Left renal cortex interstitium (tissue), 4 donors: ENCODE measurements around the gene SRRT. TPM values are rescaled to one million over a fixed set of nuclear protein-coding genes. Genes with fewer than 3 reads are reported as not detected.

Source experiments
- DNase-seq, 4 donors: peaks; one replicate each; pipeline ENCODE4 v3.0.0-alpha.2; 2013; ENCODE audit warnings: low read depth in 4 of 4, low spot score in 2 of 4, missing footprints in 1 of 4
- polyA plus RNA-seq, 4 donors: library from polyadenylated mRNA; unstranded; fragments of 120-200 nt; gene quantifications; one replicate each; pipeline ENCODE4 v1.2.1, GENCODE V29; 2013; ENCODE audit not compliant: insufficient read length in 4 of 4

SRRT gene
- polyA plus RNA-seq, 4 donors, result 144 to 219 (median 178) TPM

GRCh38 chr7:100880645-100881044, 5.7 kb downstream of the SRRT start:
- no peak for DNase-seq

GRCh38 chr7:100881136-100881535, 6.2 kb downstream of the SRRT start:
- DNase-seq, result no peak

DNA sequence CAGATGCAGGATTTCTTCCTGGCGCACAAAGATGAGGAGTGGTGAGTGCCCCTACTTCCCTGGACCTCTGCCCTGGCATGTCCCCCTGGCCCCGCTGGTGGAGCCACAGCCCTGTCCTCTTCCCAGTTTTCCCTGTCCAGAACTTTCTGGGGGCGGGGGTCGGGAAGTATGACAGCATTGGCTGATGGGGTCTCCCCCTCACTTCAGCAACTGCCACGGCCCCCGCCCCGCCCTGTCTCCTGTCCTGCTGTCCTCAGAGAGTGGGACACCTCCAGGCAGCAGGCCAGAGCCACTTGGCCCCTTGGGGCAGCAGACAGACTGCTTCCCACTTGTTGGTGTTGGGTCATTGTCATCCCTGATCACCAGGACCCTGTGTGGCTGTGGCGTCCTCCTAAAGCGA, 7.3 kb downstream of the SRRT start:
- DNase-seq, result no peak

- no peak for DNase-seq
Observed at GRCh38 chr7:100882785-100883526, 8.1 kb downstream of the SRRT start.

DNA sequence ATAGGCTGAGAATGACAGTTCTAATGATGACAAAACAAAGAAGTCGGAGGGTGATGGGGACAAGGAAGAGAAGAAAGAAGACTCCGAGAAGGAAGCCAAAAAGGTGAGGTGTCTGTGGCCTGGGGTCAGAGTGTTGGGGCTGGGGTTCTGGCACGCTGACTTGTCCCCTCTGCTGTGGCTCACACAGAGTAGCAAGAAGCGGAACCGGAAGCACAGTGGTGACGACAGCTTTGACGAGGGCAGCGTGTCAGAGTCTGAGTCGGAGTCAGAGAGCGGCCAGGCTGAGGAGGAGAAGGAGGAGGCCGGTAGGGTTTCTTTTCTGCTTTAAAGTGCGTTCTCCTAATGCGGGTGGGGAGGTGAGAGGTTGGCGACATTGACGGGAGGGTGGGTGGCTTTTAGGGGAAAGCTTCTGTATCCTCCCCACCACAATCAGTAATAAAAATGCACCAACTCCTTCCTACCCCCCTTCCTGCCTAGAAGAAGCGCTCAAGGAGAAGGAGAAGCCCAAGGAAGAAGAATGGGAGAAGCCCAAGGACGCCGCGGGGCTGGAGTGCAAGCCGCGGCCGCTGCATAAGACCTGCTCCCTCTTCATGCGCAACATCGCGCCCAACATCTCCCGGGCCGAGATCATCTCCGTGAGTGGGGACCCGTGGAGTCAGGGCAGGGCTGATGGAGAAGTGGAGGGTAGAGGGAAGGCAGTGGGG, 10.0 kb downstream of the SRRT start:
- no peak for DNase-seq

DNA sequence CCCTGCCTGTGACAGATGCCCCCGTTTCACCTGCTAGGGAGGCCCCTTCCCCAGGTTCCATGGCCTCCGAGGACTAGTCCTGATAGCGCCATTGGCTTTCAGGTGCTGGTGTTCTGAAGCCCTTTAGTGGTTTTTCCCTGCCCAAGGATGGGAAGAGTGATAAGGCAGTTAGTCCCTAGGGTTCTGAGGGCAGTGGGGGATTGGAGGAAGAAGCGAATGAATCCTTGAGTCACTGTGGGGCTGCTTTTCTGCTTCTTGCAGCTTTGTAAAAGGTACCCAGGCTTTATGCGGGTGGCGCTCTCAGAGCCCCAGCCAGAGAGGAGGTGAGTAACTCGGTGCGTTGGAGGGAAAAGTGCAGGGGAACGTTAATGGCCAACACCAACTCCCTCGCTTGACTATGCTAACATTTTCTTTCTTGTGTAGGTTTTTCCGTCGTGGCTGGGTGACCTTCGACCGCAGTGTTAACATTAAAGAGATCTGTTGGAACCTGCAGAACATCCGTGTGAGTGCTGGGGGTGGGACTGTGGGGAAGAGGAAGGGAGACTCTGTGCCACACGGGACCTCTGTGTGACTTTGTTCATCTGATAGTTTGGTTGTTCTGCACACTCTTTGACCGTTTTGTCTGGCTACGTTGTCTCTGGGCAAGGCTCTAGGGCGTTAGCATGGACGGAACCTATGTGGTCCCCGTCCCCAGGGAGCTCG, 10.7 kb downstream of the SRRT start:
- no peak for DNase-seq

- DNase-seq, result no peak
Observed at GRCh38 chr7:100886142-100886935, 11.4 kb downstream of the SRRT start.

- DNase-seq, result no peak
Observed at GRCh38 chr7:100886936-100887515, 12.1 kb downstream of the SRRT start.

DNA sequence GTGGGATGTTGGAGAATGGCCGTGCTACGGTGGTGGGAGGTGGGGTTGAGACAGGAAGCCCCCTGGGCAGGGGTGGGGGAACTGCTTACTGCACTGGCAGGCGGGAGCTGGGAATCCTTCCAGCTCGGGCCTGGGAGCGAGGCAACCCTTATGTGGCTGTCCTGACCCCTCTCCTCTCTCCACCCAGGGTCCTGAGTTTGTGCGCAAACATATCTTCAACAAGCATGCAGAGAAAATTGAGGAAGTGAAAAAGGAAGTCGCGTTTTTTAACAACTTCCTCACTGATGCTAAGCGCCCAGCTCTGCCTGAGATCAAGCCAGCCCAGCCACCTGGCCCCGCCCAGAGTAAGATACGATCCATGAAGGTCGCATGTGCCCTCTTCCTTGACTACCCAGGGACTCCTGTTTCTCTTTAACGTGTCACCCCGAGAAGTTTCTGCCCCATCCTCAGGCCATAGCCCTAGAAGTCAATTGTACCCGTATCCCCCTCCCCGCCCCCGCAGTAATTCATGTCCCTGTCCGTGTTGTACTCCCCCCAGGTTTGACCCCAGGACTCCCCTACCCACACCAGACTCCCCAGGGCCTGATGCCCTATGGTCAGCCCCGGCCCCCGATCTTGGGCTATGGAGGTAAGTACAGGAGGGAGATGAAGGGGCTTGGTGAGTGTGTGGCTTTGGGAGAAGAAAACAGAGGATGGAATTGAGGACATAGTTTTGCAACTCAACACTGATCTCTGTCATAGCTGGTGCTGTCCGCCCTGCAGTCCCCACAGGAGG, 12.8 kb downstream of the SRRT start:
- no peak for DNase-seq

- DNase-seq, result no peak
Observed at GRCh38 chr7:100888291-100888987, 13.5 kb downstream of the SRRT start.

- DNase-seq, result no peak
Observed at GRCh38 chr7:100888988-100889750, 14.3 kb downstream of the SRRT start, which contains the start of gene UFSP1. Gene UFSP1 (minus strand): TSS chr7:100889715. CDS start chr7:100889271, 444 bp downstream.

DNA sequence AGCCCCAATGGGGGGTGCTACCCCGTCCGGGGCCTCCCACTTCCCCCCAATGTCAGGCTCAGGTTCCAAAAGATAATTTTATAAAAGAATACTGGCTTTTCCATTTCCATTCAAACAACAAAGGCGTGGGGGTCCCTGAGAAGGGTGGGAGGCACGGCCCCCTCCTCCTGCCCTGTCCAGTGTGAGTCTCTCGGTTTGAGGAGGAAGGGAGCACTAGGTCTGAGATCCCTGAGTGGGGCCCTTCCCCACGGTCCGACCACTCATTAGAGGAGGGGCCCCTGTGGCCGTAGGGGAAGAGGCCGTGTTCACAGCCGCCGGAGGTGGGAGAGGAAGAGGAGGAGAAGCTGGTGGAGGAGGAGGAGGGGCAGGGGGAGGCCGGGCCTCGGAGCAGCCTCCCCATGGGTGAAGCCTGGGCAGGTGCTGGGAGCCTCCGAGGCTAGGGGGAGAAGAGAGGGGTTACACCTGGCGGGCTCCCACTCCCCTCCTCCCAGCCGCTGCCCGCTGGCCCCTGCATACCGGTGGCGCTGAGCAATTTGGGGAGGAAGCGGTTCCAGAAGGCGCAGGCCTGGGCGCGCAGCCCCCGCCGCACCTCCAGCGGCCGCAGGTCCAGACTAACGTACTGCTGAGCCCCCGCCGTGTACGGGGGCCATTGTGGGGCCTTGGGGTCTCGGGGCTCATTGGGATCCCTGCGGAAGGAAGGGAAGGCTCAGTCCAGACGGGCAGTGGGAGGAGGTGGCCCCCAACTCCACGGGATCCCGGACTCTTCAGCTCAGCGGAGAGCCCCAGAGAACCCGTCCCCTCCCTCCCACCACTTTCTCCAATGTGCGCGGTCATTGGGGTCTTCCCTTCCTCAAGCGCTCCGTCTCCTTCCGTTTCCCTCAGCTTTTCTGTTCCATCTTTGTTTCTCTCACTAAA, 16.0 kb downstream of the SRRT start:
- DNase-seq, result no peak

DNA sequence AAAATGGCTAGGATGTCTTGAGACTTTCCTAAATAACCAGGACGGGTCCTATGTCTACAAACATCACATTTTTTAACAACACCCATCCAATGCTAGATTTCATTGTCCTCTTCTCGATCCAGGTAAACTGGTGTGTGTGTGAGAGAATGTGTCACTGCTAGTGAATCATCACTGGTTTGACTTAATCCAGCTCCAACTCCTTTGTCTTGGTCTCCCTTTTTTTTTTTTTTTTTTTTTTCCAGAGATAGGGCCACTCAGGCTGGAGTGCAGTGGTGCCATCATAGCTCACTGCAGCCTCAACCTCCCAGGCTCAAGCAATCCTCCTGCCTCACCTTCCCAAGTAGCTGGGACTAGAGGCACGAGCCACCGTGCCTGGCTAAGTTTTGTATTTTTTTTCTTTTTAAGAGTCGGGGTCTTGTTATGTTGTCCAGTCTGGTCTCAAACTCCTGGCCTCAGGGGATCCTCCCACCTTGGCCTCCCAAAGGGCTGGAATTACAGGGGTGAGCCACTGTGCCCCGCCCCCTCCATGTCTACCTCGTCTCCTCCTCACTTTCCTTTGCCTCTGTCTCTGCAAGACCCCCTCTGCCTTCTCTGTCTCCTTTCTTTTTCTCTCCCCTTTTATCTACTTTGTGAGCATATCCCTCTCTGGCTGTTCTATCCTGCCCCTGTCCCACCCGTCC, 16.8 kb downstream of the SRRT start:
- no peak for DNase-seq

- no peak for DNase-seq
Observed at GRCh38 chr7:100892364-100893317, 17.7 kb downstream of the SRRT start.

DNA sequence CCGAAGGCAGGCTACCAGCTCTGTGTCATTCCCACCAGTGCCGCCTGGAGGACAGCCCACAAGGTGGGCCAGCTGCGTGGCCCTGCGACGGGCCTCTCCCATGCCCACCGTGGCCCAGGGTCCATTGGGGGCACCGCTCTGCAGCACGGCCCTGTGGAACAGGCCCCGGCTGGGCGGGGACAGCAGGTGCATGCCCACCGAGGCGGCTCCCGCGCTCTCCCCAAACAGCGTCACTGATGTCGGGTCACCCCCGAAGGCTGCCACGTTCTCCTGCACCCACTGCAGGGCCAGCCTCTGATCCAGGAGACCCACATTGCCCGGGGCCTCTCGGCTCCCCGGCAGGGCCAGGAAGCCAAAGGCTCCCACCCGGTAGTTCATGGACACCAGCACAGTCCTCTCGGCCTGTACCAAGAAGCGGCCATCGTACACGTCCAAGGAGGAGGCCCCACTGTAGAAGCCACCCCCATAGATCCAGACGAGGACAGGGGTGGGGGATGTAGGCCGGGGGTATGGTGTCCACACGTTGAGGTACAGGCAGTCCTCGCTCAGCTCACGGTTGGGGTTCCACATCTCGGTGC, 18.5 kb downstream of the SRRT start:
- no peak for DNase-seq
